Stimulated activated CD4-positive, alpha-beta T cell treated with anti-CD3 and anti-CD28 coated beads, TNF-alpha, amount 100 ng/mL, for 1 hour (primary cell): ENCODE data around the gene SMARCA4.
"Not testable (repeated sequence)": the region's sequence is repeated elsewhere in the genome, so short reads cannot be mapped to it uniquely, and the experiment has no call there.

Experiments
- DNase-seq, 3 donors: peaks; one replicate each; pipeline ENCODE4 v3.0.0-alpha.2; 2020; ENCODE audit warnings: low read depth in 3 of 3, low spot score in 1 of 3

SMARCA4 gene

GRCh38 chr19:10975374-10976130 lies 14.7 kb downstream of the SMARCA4 start:
- no peak for DNase-seq

- DNase-seq, result no peak
Observed at GRCh38 chr19:10976131-10976892, 15.5 kb downstream of the SMARCA4 start.

GRCh38 chr19:10977742-10978092 lies 16.9 kb downstream of the SMARCA4 start:
- no peak for DNase-seq

DNA sequence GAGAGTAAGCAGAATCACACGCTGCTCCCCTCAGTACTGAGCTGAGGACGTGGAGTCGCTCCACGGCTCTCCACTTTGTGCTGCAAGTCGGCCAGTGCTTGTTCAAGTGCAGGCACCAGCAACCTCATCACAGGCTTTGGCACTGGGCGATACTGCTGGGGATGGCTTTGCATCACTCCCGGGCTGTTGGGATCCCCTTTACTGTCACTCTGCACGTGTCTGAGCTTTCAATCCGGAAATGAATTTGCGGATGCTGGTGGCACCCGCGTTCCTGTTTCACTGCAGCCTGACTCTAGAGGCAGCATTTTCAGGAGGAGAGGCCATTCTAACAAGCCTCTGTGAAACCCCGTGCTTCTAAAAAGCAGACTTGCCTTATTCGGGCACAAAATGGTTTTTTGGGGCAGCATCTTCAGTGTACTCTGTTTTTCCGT lies 19.1 kb downstream of the SMARCA4 start:
- DNase-seq, result no peak

DNA sequence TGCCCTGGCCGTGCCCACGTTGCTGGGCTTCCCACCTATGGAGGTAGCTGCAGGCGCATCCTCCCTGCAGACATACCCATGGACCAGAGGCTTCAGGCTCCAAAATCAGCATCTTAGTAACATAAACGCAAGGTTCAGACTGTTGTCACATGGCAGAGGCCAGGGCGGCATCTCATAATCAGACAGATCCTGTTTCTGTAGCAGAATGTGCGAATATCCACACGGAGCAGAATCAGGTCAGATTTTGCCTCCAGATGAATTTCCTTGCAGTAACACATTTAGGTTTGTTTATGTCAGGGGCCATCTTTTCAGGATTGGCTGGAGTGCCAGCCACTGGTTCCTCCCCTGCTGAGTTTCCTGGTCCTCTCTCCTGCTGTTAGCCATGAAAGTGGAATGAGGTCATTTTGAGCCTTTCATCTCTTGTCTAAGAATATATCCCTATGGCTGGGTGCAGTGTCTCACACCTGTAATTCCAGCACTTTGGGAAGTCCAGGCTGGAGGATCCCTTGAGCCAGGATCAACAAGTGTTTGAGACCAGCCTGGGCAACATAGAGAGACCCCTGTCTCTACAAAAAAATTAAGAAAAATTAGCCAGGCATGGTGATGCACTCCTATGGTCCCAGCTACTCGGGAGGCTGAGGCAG lies 20.5 kb downstream of the SMARCA4 start:
- DNase-seq, result no peak

- DNase-seq, result no peak
Observed at GRCh38 chr19:10983026-10983425, 22.2 kb downstream of the SMARCA4 start.

DNA sequence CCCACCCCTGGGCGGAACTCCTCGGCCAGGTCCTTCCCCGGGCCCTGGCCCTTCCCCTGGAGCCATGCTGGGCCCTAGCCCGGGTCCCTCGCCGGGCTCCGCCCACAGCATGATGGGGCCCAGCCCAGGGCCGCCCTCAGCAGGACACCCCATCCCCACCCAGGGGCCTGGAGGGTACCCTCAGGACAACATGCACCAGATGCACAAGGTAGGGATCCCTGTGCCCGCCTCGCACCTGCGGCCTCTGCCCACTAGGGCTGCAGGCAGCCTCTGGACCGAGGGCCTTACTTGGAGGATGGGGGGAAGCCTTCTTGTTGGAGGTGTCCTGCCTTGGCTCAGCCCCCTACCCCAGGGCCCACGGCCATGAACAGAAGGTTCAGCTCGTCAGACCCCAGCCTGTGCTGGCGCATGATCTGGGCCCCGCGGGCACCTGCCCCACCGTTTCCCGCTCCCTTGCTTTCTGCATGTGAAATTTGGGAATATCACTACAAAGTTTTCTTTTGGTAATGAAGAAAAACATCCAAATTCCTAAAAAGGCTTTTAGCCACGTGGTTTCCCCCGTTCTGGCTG lies 23.4 kb downstream of the SMARCA4 start:
- DNase-seq, result no peak

DNA sequence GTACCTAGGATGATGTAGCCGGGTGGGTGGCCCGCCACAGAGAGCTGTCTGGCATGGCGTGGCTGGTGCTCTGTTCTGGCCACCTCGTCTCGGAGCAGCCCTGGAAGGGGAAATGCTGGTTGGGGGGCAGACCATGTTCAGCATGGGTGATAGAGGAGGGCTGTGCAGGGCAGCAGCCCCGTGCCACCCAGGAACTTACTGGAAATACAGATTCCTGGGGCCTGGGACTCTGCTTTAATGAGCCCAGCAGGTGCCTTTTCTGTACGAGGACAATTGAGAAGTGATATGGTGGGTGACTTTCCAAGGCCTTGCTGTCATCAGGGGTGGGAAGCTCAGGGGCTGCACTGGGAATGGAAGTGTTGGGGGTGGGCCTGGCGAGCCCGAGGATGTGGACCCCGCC lies 24.7 kb downstream of the SMARCA4 start:
- no peak for DNase-seq

- no peak for DNase-seq
Observed at GRCh38 chr19:10986301-10987127, 25.7 kb downstream of the SMARCA4 start.

DNA sequence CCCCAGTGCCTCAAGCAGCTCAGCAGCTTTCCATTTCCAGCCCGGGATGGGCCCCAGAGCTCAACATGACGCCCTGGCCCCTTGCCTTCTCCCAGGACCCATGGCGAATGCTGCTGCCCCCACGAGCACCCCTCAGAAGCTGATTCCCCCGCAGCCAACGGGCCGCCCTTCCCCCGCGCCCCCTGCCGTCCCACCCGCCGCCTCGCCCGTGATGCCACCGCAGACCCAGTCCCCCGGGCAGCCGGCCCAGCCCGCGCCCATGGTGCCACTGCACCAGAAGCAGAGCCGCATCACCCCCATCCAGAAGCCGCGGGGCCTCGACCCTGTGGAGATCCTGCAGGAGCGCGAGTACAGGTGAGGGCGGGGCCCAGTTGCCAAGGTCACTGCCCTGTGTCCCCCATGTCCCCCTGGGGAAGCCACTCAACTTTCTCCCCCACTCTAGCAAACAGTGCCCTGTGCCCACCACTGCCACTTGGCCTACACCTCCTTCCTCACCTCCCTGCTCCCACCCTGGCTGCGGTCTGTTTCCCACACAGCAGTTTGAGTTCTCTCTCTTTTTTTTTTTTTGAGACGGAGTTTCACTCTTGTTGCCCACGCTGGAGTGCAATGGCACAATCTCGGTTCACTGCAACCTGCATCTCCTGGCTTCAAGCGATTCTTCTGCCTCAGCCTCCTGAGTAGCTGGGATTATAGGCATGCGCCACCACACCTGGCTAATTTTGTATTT lies 26.9 kb downstream of the SMARCA4 start:
- no peak for DNase-seq

DNA sequence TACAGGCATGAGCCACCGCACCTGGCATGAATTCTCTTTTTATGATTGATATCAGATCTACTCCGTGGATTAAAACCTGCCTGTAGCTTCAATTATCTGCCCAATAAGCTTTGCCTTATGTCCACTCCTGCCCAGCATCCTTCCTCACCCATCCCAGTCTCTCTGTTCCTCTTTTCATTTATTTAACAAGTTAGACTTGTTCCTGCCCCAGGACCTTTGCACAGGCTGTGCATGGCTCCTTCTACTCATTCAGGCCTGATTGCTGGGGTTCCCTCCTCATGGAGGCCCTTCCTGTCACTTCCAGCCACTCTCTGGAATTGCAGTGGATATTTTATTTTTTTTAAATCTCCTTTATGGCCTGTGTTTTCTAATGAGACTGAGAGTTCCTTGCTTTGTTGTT lies 27.6 kb downstream of the SMARCA4 start:
- no peak for DNase-seq

DNA sequence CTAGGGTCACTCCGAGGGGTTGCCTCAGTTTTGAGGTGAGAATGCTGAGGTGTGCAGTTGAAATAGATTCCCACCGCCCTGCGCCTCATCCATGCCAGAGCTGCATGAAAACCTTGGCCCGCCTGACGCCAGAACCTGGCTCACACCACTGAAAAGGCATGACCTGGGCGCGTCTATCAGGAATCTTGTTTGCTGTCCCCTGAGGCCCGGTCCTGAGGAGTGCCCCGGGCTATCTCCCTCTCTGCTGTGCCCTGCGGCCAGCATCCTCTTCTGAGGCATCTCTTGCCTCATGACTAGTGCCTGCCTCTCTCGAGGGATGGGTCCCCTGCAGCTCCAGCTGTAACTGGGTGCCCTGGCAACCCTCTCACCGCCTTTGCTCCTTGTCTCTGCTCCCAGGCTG lies 28.1 kb downstream of the SMARCA4 start:
- DNase-seq, result no peak

- DNase-seq, result no peak
Observed at GRCh38 chr19:10991076-10991475, 30.2 kb downstream of the SMARCA4 start.

DNA sequence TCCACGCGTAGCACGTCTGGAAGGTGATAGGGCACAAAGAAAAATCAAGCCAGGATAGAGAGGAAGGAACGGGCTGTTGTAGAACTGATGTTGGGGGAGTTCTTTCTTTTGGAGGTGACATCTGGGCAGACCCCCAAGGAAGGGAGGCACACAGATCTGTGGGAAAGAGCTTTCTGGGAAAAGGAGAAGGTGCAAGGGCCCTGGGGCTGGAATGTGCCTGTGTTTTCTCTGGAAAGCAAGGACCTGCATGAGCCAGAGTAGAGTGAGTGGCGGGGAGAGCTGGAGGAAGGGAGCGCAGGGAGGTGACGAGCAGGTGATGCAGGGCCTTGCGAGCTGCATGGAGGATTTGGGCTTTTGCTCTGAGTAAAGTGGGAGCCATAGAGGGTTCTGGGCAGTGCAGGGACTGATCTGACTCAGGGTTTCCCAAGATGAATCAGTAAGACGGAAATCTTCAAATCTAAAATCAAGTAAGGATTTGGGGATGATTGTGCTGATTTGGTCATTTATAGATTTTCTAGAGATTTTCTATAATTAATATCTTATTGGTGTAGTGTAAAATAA lies 30.8 kb downstream of the SMARCA4 start:
- DNase-seq, result no peak

DNA sequence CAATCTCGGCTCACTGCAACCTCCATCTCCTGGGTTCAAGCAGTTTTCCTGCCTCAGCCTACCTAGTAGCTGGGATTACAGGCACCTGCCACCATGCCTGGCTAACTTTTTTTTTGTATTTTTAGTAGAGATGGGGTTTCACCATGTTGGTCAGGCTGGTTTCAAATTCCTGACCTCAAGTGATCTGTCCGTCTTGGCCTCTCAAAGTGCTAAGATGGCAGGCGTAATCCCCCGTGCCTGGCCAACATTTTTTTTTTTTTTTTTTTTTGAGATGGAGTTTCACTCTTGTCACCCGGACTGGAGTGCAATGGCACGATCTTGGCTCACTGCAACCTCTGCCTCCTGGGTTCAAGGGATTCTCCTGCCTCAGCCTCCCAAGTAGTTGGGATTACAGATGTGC lies 31.3 kb downstream of the SMARCA4 start:
- DNase-seq, result not testable (repeated sequence)

GRCh38 chr19:10995926-10996600 lies 35.2 kb downstream of the SMARCA4 start:
- no peak for DNase-seq

DNA sequence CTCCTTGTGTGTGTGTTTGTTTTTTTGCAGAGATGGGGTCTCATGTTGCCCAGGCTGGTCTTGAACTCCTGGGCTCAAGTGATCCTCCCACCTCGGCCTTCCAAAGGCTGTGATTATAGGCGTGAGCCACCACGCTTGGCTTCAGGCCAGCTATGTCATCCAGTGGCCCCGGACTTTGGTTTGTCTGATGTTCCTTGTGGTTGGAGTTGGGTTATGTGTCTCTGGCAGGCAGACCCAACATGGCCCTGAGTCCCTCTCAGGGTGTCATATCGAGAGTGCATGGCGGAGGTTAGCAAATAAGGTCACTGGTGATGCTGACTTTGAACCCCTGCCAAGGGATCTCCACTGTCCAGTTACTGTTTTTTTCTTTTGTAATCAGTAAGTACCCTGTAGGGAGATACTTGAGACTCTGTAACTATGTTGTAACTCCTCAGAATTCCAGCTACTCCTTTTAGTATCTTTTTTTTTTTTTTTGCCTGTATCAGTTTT lies 37.3 kb downstream of the SMARCA4 start:
- DNase-seq, result no peak

GRCh38 chr19:10998666-10999065 lies 37.8 kb downstream of the SMARCA4 start:
- no peak for DNase-seq

DNA sequence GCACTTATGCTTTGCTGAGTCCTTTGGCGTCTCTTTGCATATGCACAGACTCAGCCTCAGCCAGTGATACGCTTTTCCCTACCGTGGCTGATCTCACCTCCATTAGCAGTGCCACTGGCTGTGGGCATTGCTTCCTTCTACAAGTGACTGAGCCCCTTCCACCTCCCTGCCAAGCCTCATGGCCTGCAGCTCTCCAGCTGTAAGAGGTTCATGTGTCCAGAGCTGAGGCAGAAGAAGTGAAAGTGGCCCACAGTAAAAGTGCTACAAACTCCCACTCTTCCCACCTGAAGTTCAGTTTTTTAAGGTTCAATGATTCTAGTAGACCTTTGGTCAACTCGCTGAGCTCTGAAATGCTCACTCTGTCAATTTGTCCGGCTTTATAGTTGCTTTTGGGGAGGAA lies 44.7 kb downstream of the SMARCA4 start:
- no peak for DNase-seq
